Gastrocnemius medialis (tissue), 4 donors: Measurements from ENCODE around the gene SORL1.

Source experiments
- POLR2A ChIP-seq, 2 donors: fragments of 450-650 bp; IDR thresholded peaks; one replicate each; pipeline ENCODE4 v1.6.1; 2017; ENCODE audit warnings: antibody characterized with exemption in 2 of 2, mild to moderate bottlenecking in 2 of 2, moderate library complexity in 2 of 2
- TF ChIP-seq, protein P1 (sequence below), 5 experiments: fragments of 450-650 bp in 3 of 5; fragments of 200-600 bp in 2 of 5; sonication (generic) in 2 of 5; IDR thresholded peaks in 4 of 5; conservative IDR thresholded peaks in 1 of 5; 1 replicate in 4 of 5; 2 replicates in 1 of 5; pipeline ENCODE4 v1.5.1; 2016 to 2019; ENCODE audit warnings: antibody characterized with exemption in 5 of 5, mild to moderate bottlenecking in 3 of 5, moderate library complexity in 3 of 5

DNA sequence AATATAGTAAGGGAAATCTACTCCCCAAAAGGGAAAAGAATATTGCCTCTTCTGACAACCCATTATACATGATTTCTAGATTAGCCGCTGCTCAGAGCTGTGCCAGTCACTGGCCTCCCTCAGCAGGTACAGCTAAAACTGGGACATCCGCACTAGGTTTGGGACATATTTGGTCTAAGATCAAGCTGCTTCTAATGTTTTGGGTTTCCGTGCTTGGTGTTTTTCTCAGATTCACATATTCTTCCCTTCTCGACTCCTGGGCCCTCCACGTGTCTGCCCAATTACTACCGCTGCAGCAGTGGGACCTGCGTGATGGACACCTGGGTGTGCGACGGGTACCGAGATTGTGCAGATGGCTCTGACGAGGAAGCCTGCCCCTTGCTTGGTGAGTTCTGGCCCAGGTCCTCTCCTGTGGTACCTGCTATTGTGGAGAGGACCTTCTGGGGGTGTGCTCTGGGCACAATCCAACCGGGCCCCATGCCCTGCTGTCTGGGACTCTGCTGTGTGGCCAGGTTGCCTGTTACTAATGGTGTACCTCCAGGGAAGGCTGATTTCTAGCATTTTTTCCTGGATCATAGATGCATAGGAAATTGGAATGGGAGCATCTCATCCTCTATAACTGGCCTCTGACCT is 138.8 kb downstream of the SORL1 start:
- TF ChIP-seq, protein P1, sequence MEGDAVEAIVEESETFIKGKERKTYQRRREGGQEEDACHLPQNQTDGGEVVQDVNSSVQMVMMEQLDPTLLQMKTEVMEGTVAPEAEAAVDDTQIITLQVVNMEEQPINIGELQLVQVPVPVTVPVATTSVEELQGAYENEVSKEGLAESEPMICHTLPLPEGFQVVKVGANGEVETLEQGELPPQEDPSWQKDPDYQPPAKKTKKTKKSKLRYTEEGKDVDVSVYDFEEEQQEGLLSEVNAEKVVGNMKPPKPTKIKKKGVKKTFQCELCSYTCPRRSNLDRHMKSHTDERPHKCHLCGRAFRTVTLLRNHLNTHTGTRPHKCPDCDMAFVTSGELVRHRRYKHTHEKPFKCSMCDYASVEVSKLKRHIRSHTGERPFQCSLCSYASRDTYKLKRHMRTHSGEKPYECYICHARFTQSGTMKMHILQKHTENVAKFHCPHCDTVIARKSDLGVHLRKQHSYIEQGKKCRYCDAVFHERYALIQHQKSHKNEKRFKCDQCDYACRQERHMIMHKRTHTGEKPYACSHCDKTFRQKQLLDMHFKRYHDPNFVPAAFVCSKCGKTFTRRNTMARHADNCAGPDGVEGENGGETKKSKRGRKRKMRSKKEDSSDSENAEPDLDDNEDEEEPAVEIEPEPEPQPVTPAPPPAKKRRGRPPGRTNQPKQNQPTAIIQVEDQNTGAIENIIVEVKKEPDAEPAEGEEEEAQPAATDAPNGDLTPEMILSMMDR (IDR thresholded peaks at IDR 0.05 in 4 of 5, conservative IDR thresholded peaks at IDR 0.05 in 1 of 5) = no peak
- TF ChIP-seq POLR2A (IDR thresholded peaks at IDR 0.05) = no peak
